Measurements from ENCODE around the gene BSPRY.

Gene BSPRY

GRCh38 chr9:113345671-113346070, 3.7 kb upstream of the BSPRY start:
- no peaks in the 10 kb centered on the region for H3K36me3 ChIP-seq (ENCODE audit: low read depth)
- peaks cover 14% of the 10 kb centered on the region for H3K27me3 ChIP-seq (ENCODE audit: insufficient read depth, poor library complexity, severe bottlenecking)
- ATAC-seq (ENCODE audit: low read depth) = no peak
- no peak overlapping the region for H3K27ac ChIP-seq (ENCODE audit: poor library complexity, severe bottlenecking)
- peaks cover 9% of the 10 kb centered on the region for H3K4me1 ChIP-seq (ENCODE audit: insufficient read depth, poor library complexity, severe bottlenecking)
- TF ChIP-seq CTCF (IDR thresholded peaks at IDR 0.05; ENCODE audit: poor library complexity, severe bottlenecking) = no peak
- H3K9me3 ChIP-seq (ENCODE audit: severe bottlenecking) = no peaks in the 10 kb centered on the region
- no peak overlapping the region for H3K4me3 ChIP-seq (ENCODE audit: severe bottlenecking)
- DNase-seq (ENCODE audit: low spot score) = no peak

GRCh38 chr9:113348437-113348836, 904 bp upstream of the BSPRY start:
- peaks cover 22% of the 10 kb centered on the region for H3K27me3 ChIP-seq (ENCODE audit: insufficient read depth, poor library complexity, severe bottlenecking)
- no peaks in the 10 kb centered on the region for H3K36me3 ChIP-seq (ENCODE audit: low read depth)
- H3K27ac ChIP-seq (ENCODE audit: poor library complexity, severe bottlenecking) = no peak overlapping the region
- no peak for ATAC-seq (ENCODE audit: low read depth)
- no peaks in the 10 kb centered on the region for H3K4me1 ChIP-seq (ENCODE audit: insufficient read depth, poor library complexity, severe bottlenecking)
- TF ChIP-seq CTCF (IDR thresholded peaks at IDR 0.05; ENCODE audit: poor library complexity, severe bottlenecking) = no peak
- DNase-seq (ENCODE audit: low spot score) = no peak
- no peak overlapping the region for H3K4me3 ChIP-seq (ENCODE audit: severe bottlenecking)
- H3K9me3 ChIP-seq (ENCODE audit: severe bottlenecking) = no peaks in the 10 kb centered on the region

- no peaks in the 10 kb centered on the region for H3K9me3 ChIP-seq (ENCODE audit: severe bottlenecking)
- no peaks in the 10 kb centered on the region for H3K36me3 ChIP-seq (ENCODE audit: low read depth)
- peaks cover 22% of the 10 kb centered on the region for H3K27me3 ChIP-seq (ENCODE audit: insufficient read depth, poor library complexity, severe bottlenecking)
- TF ChIP-seq CTCF (IDR thresholded peaks at IDR 0.05; ENCODE audit: poor library complexity, severe bottlenecking) = no peak
- peak overlapping the region; percentile 67 for H3K4me3 ChIP-seq (ENCODE audit: severe bottlenecking)
- DNase-seq (ENCODE audit: low spot score) = no peak
- no peaks in the 10 kb centered on the region for H3K4me1 ChIP-seq (ENCODE audit: insufficient read depth, poor library complexity, severe bottlenecking)
- H3K27ac ChIP-seq (ENCODE audit: poor library complexity, severe bottlenecking) = no peak overlapping the region
- no peak for ATAC-seq (ENCODE audit: low read depth)
These were observed 286 bp upstream of the BSPRY start for GRCh38 chr9:113349066-113349444.

- TF ChIP-seq CTCF (IDR thresholded peaks at IDR 0.05; ENCODE audit: poor library complexity, severe bottlenecking) = no peak
These were observed 843 bp downstream of the BSPRY start for GRCh38 chr9:113350107-113350661.

GRCh38 chr9:113350937-113351336, 1.6 kb downstream of the BSPRY start:
- H3K27me3 ChIP-seq (ENCODE audit: insufficient read depth, poor library complexity, severe bottlenecking) = peaks cover 22% of the 10 kb centered on the region
- no peak overlapping the region for H3K4me3 ChIP-seq (ENCODE audit: severe bottlenecking)
- H3K9me3 ChIP-seq (ENCODE audit: severe bottlenecking) = no peaks in the 10 kb centered on the region
- H3K27ac ChIP-seq (ENCODE audit: poor library complexity, severe bottlenecking) = no peak overlapping the region
- H3K36me3 ChIP-seq (ENCODE audit: low read depth) = no peaks in the 10 kb centered on the region
- ATAC-seq (ENCODE audit: low read depth) = no peak
- H3K4me1 ChIP-seq (ENCODE audit: insufficient read depth, poor library complexity, severe bottlenecking) = no peaks in the 10 kb centered on the region
- TF ChIP-seq CTCF (IDR thresholded peaks at IDR 0.05; ENCODE audit: poor library complexity, severe bottlenecking) = no peak
- no peak for DNase-seq (ENCODE audit: low spot score)

More at GRCh38 chr9:113350107-113350661, 843 bp downstream of the BSPRY start:
- H3K27me3 ChIP-seq (ENCODE audit: insufficient read depth, poor library complexity, severe bottlenecking) = peaks cover 22% of the 10 kb centered on the region
- no peak for ATAC-seq (ENCODE audit: low read depth)
- no peaks in the 10 kb centered on the region for H3K36me3 ChIP-seq (ENCODE audit: low read depth)
- DNase-seq (ENCODE audit: low spot score) = no peak
- peak overlapping the region; percentile 67 for H3K4me3 ChIP-seq (ENCODE audit: severe bottlenecking)
- H3K27ac ChIP-seq (ENCODE audit: poor library complexity, severe bottlenecking) = no peak overlapping the region
- no peaks in the 10 kb centered on the region for H3K9me3 ChIP-seq (ENCODE audit: severe bottlenecking)
- H3K4me1 ChIP-seq (ENCODE audit: insufficient read depth, poor library complexity, severe bottlenecking) = no peaks in the 10 kb centered on the region

Measured in RWPE2 (cell line).